Fibroblast of peridontal ligament (primary cell): ENCODE data around the gene KLF4.
A peak's percentile ranks its signal among the peaks of the same experiment; 100 is the strongest.

Experiments
- DNase-seq: peaks from one replicate; pipeline ENCODE4 v3.0.0-alpha.2; 2010; ENCODE audit errors: extremely low read depth

The KLF4 gene

GRCh38 chr9:107487521-107488374 is 1.8 kb downstream of the KLF4 start:
- DNase-seq = peak; percentile 42

- peak; percentile 22 for DNase-seq
Measured at GRCh38 chr9:107486674-107487520, 2.7 kb downstream of the KLF4 start.

GRCh38 chr9:107485458-107486043 is 4.0 kb downstream of the KLF4 start:
- DNase-seq = peak; percentile 48

- peak; percentile 95 for DNase-seq
Measured at GRCh38 chr9:107484117-107484723, 5.3 kb downstream of the KLF4 start.

- DNase-seq = no peak
Measured at GRCh38 chr9:107483666-107484065, 5.9 kb downstream of the KLF4 start.

- DNase-seq = peak; percentile 44
Measured at GRCh38 chr9:107481035-107481434, 8.5 kb downstream of the KLF4 start.

GRCh38 chr9:107480386-107480789 is 9.2 kb downstream of the KLF4 start:
- DNase-seq = peak; percentile 93

- no peak for DNase-seq
Measured at GRCh38 chr9:107478805-107479204, 10.8 kb downstream of the KLF4 start.

GRCh38 chr9:107474124-107474523 is 15.4 kb downstream of the KLF4 start:
- DNase-seq = no peak

GRCh38 chr9:107472581-107473340 is 16.8 kb downstream of the KLF4 start:
- no peak for DNase-seq

GRCh38 chr9:107471552-107471951 is 18.0 kb downstream of the KLF4 start:
- DNase-seq = peak; percentile 17

- peak; percentile 15 for DNase-seq
Measured at GRCh38 chr9:107467416-107467815, 22.2 kb downstream of the KLF4 start.

GRCh38 chr9:107466826-107467225 is 22.7 kb downstream of the KLF4 start:
- no peak for DNase-seq

GRCh38 chr9:107465467-107466451 is 23.8 kb downstream of the KLF4 start:
- peak; percentile 59 for DNase-seq

- no peak for DNase-seq
Measured at GRCh38 chr9:107464516-107464915, 25.1 kb downstream of the KLF4 start.

- DNase-seq = peak; percentile 48
Measured at GRCh38 chr9:107462691-107463090, 26.9 kb downstream of the KLF4 start.

- DNase-seq = no peak
Measured at GRCh38 chr9:107460153-107461023, 29.2 kb downstream of the KLF4 start.

- DNase-seq = no peak
Measured at GRCh38 chr9:107455425-107456135, 34.0 kb downstream of the KLF4 start.
